ENCODE data around the gene LCORL.
"Not testable (repeated sequence)": the region's sequence is repeated elsewhere in the genome, so short reads cannot be mapped to it uniquely, and the experiment has no call there.

Gene LCORL

DNA sequence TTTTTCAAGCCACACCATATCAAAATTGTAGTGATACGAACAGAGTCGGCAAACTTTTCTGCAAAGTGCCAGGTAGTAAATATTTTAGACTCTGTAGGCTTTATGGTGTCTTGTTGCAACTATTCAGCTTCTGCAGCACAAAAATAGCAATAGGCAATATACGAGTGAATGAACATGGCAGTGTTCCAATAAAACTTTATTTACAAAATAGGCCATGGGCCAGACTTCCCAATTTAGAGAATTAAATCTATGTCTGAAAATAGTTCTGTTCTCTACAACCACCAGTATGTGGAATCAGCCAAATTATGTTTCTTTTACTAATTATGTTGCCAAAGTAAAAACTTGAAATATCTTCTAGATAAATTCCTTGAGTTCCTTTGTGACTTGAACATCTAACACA is 154.3 kb downstream of the LCORL start:
- no peaks in the 10 kb centered on the region for H3K4me1 Mint-ChIP-seq
- H3K4me3 Mint-ChIP-seq: no peak overlapping the region
- no peak for ATAC-seq
- no peaks in the 10 kb centered on the region for H3K27me3 Mint-ChIP-seq
- H3K27ac Mint-ChIP-seq: no peak overlapping the region
- H3K36me3 Mint-ChIP-seq: peaks cover 30% of the 10 kb centered on the region
- peaks cover 6% of the 10 kb centered on the region for H3K9me3 Mint-ChIP-seq

DNA sequence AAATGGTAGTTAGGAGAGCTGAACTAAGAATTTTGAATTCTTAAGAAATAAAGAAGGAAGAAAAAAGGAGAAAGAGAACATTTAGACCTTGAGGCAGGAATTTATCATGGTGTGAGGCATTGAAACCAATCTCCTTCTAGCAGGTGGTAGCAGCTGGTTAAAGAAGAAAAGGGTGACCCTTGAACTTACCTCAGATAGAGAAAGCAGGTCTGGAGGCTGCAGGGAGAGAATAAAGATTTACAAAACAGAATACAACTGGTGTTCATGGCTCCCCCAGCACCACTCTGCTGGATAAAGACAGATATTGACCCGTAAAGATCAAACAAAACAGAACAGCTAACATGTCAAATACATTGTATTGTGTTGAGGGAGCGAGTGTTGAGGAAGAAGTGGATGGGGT is 154.7 kb downstream of the LCORL start:
- no peak overlapping the region for H3K27ac Mint-ChIP-seq
- no peaks in the 10 kb centered on the region for H3K27me3 Mint-ChIP-seq
- peaks cover 35% of the 10 kb centered on the region for H3K36me3 Mint-ChIP-seq
- ATAC-seq: no peak
- no peak overlapping the region for H3K4me3 Mint-ChIP-seq
- no peaks in the 10 kb centered on the region for H3K4me1 Mint-ChIP-seq
- H3K9me3 Mint-ChIP-seq: peaks cover 11% of the 10 kb centered on the region

DNA sequence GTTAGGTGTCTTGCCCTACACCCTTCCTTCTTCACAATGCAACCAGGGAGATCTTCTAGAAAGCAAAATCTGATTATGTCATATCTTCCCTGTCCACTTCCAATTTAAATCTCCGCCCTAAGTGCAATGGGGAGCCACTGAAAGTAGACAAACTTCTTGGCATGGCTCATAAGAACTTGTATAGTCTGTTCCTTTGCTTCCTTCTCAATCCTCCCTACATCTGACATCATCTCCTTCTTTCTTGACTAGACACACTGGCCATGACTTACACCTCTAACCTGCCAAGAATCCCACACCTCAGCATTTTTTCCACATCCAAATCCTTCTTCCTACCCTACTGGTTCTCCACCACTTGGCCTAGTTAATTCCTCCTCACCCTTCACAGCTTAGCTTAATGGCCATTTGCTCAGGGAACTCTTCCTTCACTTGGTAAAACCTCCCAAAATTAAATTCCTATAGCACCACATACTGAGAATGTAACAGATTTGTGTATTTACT is 155.6 kb downstream of the LCORL start:
- H3K27me3 Mint-ChIP-seq: no peaks in the 10 kb centered on the region
- H3K4me3 Mint-ChIP-seq: no peak overlapping the region
- peaks cover 39% of the 10 kb centered on the region for H3K36me3 Mint-ChIP-seq
- H3K4me1 Mint-ChIP-seq: no peaks in the 10 kb centered on the region
- peaks cover 13% of the 10 kb centered on the region for H3K9me3 Mint-ChIP-seq
- H3K27ac Mint-ChIP-seq: no peak overlapping the region
- ATAC-seq: no peak

DNA sequence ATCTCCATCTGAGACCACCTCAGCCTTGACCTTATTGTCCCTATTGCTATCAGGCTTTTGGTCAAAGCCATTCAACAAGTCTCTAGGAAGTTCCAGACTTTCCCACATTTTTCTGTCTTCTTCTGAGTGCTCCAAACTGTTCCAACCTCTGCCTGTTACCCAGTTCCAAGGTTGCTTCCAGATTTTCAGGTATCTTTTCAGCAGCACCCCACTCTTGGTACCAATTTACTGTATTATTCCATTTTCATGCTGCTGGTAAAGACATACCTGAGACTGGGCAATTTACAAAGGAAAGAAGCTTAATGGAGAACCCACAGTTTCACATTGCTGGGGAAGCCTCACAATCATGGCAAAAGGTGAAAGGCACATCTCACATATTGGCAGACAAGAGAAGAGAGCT is 159.6 kb downstream of the LCORL start:
- H3K27ac Mint-ChIP-seq, ATAC-seq, H3K4me1 Mint-ChIP-seq, H3K4me3 Mint-ChIP-seq, H3K27me3 Mint-ChIP-seq: not testable (repeated sequence)
- H3K36me3 Mint-ChIP-seq: peaks cover 49% of the 10 kb centered on the region
- H3K9me3 Mint-ChIP-seq: peaks cover 17% of the 10 kb centered on the region

DNA sequence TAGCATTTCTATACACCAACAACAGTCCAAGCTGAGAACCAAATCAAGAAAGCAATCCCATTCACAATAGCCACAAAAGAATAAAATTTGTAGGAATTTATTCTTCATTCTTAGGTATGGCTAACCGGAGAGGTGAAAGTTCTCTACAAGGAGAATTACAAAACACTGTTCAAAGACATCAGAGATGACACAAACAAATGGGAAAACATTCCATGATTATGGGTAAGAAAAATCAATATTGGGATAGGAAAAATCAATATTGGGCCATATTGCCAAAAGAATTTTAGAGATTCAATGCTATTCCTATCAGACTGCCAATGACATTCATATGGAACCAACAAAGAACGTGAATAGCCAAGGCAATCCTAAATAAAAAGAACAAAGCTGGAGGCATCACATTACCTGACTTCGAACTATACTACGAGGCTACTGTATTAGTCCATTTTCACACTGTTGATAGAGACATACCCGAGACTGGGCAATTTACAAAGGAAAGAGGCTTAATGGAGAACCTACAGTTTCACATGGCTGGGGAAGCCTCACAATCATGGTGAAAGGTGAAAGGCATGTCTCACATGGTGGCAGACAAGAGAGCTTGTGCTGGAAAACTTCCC is 161.7 kb downstream of the LCORL start:
- Mint-ChIP-seq H3K4me3 (no peak overlapping the region), H3K27me3 (no peaks in the 10 kb centered on the region), H3K9me3 (peaks cover 17% of the 10 kb centered on the region), H3K27ac (no peak overlapping the region), H3K4me1 (no peaks in the 10 kb centered on the region), H3K36me3 (peaks cover 41% of the 10 kb centered on the region)
- no peak for ATAC-seq

DNA sequence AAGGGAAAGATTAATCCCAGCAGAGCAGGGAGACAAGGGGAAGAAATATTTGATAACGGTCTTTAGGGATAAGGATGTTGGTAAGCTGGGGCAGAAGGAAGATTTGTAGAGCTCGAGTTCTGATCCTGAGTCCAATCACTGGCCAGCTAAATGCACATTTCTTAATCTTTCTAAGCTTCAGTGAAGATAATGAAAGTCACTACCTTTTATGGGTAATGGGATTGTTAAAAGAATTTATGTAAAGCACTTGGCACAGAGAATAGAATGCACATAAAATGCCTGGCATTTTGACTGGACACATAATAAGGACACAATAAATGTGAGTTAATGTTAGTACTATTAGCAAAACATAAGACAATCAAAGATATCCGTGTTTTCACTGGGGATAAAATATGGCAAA is 167.5 kb downstream of the LCORL start:
- peaks cover 4% of the 10 kb centered on the region for H3K9me3 Mint-ChIP-seq
- H3K27me3 Mint-ChIP-seq: no peaks in the 10 kb centered on the region
- H3K27ac Mint-ChIP-seq: no peak overlapping the region
- H3K4me3 Mint-ChIP-seq: no peak overlapping the region
- H3K36me3 Mint-ChIP-seq: peaks cover 14% of the 10 kb centered on the region
- no peak for ATAC-seq
- no peaks in the 10 kb centered on the region for H3K4me1 Mint-ChIP-seq

DNA sequence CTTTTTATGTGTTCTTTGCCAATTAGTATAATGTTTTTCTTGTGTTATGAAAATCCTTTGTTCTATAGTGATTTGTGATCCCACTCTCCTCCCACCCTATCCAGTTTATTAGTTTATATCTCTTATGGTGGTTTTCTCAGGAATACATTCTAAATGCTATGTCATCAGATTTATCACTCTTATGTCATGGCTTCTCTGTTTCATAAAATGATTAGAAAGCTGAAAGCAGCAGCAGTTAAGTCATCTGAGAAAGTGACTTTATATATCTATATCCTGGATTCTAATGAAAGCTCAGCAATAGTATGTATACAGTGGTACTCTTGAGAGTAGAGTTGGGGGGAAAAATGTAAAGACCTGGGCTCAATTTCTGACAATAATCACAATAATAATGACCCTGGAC is 169.6 kb downstream of the LCORL start:
- H3K4me3 Mint-ChIP-seq: no peak overlapping the region

DNA sequence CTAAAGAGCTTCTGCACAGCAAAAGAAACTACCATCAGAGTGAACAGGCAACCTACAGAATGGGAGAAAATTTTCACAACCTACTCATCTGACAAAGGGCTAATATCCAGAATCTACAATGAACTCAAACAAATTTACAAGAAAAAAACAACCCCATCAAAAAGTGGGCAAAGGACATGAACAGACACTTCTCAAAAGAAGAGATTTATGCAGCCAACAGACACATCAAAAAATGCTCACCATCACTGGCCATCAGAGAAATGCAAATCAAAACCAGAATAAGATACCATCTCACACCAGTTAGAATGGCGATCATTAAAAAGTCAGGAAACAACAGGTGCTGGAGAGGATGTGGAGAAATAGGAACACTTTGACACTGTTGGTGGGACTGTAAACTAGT is 171.3 kb downstream of the LCORL start:
- H3K36me3 Mint-ChIP-seq, H3K4me3 Mint-ChIP-seq, ATAC-seq, H3K27ac Mint-ChIP-seq, H3K9me3 Mint-ChIP-seq, H3K4me1 Mint-ChIP-seq, H3K27me3 Mint-ChIP-seq: not testable (repeated sequence)

More for the DNA sequence above, 169.6 kb downstream of the LCORL start:
- no peaks in the 10 kb centered on the region for H3K27me3 Mint-ChIP-seq
- H3K27ac Mint-ChIP-seq: no peak overlapping the region
- H3K36me3 Mint-ChIP-seq: peaks cover 4% of the 10 kb centered on the region
- H3K4me1 Mint-ChIP-seq: no peaks in the 10 kb centered on the region
- no peak for ATAC-seq
- H3K9me3 Mint-ChIP-seq: no peaks in the 10 kb centered on the region

DNA sequence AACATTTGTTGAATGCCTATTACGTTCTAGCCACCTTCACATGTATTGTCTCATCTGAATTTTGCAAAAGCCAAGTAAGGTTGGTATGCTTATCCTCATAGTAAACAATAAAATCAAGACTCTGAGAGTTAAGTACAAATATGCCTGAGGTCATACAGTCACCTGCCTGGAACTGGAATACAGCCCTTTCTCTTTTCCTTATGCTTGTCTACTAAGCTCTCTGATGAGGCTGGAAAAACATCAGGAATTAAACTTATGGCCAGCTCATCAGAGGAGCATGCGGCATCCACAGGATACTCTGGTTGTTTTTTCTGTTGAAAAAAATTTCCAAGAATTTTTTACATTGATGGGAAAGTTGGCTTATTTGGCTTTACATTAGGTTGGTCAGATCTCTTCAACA is 175.3 kb downstream of the LCORL start:
- Mint-ChIP-seq H3K36me3 (peaks cover 4% of the 10 kb centered on the region), H3K4me1 (no peaks in the 10 kb centered on the region), H3K27me3 (no peaks in the 10 kb centered on the region), H3K27ac (no peak overlapping the region), H3K9me3 (no peaks in the 10 kb centered on the region), H3K4me3 (no peak overlapping the region)
- no peak for ATAC-seq

DNA sequence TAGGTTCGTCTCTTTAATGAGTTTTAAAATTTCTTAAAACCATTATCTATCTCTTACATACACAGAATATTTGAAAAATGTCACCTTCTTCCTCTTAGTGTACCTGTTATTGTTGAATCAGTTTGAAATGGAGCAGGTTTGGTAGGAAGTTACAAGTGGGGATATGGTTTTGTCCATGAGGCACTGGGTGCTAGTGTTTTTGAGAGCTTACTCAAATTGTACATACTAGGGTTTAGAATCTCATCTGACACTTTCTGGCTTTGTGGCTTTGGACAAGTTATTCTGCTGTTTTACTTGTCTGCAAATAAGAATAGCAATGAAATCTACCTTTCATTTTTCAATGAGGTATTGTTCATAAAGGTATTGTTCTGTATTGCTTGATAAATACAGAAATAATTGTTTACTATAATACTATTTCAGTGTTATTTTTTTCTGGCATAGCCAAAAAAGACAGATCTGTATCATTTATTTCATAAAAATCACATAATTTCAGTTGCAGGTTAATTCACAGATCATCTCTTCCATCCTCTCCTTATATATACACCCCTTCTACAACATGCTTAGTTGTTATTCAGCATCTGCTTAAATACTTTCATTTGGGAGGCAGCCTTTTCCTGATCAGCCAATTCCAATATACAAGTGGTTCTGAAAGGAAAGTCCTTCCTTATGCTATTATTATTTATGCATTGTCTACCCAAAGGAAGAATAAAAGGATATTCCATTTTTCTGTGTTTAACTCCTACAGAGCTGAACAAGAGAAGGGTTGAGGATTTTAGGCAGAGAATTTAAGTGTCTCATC is 197.5 kb downstream of the LCORL start:
- no peaks in the 10 kb centered on the region for H3K36me3 Mint-ChIP-seq
- no peak overlapping the region for H3K4me3 Mint-ChIP-seq
- no peaks in the 10 kb centered on the region for H3K27me3 Mint-ChIP-seq

DNA sequence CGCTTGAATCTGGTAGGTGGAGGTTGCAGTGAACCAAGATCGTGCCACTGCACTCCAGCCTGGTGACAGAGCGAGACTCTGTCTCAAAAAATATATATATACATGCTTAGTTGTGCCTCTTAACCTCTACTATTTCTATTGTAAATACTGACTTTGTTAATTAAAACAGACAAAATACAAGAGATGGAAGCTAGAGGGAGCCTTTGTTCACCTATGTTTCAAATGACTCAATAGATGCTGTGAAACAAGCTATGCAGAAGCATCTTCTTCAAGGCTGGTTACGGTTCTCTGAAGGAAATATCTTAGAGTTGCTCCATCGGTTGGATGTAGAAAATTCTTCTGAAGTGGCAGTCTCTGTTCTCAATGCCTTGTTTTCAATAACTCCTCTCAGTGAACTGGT is 204.5 kb downstream of the LCORL start:
- Mint-ChIP-seq H3K4me1 (peaks cover 11% of the 10 kb centered on the region), H3K27ac (no peak overlapping the region), H3K4me3 (no peak overlapping the region), H3K9me3 (no peaks in the 10 kb centered on the region), H3K36me3 (no peaks in the 10 kb centered on the region), H3K27me3 (no peaks in the 10 kb centered on the region)
- ATAC-seq: no peak

More for the DNA sequence above, 197.5 kb downstream of the LCORL start:
- no peaks in the 10 kb centered on the region for H3K4me1 Mint-ChIP-seq
- H3K27ac Mint-ChIP-seq: no peak overlapping the region
- H3K9me3 Mint-ChIP-seq: no peaks in the 10 kb centered on the region
- ATAC-seq: no peak

DNA sequence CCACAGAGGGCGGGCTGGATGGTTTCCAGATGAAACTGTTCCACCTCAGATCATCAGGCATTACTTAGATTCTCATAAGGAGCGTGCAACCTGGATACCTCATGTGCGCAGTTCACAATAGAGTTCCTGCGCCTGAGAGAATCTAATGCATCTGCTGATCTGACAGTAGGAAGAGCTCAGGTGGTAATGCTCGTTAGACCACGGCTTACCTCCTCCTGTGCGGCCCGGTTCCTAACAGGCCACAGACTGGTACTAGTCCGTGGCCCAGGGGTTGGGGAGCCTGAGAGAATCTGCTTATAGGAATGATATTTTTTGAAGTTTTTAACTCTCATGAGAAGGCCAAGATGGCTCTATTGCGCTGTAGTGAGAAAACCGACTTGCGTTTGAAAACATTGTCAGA is 205.4 kb downstream of the LCORL start:
- Mint-ChIP-seq H3K27me3 (no peaks in the 10 kb centered on the region), H3K4me3 (no peak overlapping the region), H3K9me3 (no peaks in the 10 kb centered on the region), H3K36me3 (no peaks in the 10 kb centered on the region), H3K4me1 (peaks cover 20% of the 10 kb centered on the region), H3K27ac (no peak overlapping the region)
- ATAC-seq: no peak

DNA sequence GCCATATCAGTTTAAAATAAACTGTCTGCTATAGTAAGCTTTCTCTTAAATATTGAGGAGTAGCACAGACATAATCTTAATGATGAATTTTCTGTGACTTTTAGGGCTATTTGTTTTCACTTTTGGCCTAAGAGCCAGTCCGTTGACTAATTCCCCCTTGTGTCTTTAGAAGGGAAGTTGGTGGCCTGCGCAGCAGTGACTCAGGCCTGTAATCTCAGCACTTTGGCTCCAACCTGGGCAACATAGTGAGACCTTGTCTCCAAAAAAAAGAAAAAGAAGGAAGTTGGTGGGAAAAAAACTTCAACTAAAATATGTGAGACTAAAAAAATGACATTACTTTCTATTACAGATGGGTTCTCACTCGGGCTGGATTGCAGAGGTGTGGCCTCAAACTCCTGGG is 207.4 kb downstream of the LCORL start:
- Mint-ChIP-seq H3K27ac (no peak overlapping the region), H3K9me3 (no peaks in the 10 kb centered on the region), H3K4me3 (no peak overlapping the region), H3K36me3 (no peaks in the 10 kb centered on the region), H3K4me1 (peaks cover 37% of the 10 kb centered on the region), H3K27me3 (no peaks in the 10 kb centered on the region)
- ATAC-seq: no peak

DNA sequence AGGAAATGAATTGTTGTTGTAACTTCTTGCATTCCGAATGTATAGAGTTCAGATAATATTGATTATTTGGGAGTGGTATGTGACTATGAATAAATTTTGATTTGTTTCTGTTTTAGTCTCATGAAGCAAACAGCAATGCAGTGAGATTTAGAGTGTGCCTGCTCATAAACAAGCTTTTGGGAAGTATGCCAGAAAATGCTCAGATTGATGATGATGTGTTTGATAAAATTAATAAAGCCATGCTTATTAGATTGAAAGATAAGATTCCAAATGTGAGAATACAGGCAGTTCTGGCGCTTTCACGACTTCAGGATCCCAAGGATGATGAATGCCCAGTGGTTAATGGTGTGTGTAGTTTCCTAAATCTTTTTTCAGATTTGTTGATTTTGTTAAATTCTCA is 208.8 kb downstream of the LCORL start:
- no peak overlapping the region for H3K27ac Mint-ChIP-seq
- no peak for ATAC-seq
- no peaks in the 10 kb centered on the region for H3K27me3 Mint-ChIP-seq
- H3K9me3 Mint-ChIP-seq: no peaks in the 10 kb centered on the region
- H3K36me3 Mint-ChIP-seq: peaks cover under 1% of the 10 kb centered on the region
- peaks cover 50% of the 10 kb centered on the region for H3K4me1 Mint-ChIP-seq
- H3K4me3 Mint-ChIP-seq: no peak overlapping the region

DNA sequence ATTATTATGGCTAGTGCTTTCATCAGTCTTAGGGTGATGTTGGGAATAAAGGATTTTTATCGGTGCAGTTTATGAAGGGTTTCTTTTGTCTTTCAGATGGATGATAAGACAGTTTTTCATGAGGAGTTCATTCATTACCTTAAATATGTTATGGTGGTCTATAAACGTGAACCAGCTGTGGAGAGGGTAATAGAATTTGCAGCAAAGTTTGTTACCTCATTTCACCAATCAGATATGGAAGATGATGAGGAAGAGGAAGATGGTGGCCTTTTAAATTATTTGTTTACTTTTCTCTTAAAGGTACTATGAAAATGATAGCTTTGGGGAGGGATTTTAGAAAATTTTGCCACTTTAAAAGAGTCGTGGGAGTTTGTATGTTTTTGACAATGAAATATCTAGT is 209.4 kb downstream of the LCORL start:
- Mint-ChIP-seq H3K27me3 (no peaks in the 10 kb centered on the region), H3K9me3 (no peaks in the 10 kb centered on the region), H3K27ac (no peak overlapping the region), H3K4me1 (peaks cover 50% of the 10 kb centered on the region), H3K36me3 (peaks cover 6% of the 10 kb centered on the region), H3K4me3 (peak overlapping the region; percentile 38)
- no peak for ATAC-seq

DNA sequence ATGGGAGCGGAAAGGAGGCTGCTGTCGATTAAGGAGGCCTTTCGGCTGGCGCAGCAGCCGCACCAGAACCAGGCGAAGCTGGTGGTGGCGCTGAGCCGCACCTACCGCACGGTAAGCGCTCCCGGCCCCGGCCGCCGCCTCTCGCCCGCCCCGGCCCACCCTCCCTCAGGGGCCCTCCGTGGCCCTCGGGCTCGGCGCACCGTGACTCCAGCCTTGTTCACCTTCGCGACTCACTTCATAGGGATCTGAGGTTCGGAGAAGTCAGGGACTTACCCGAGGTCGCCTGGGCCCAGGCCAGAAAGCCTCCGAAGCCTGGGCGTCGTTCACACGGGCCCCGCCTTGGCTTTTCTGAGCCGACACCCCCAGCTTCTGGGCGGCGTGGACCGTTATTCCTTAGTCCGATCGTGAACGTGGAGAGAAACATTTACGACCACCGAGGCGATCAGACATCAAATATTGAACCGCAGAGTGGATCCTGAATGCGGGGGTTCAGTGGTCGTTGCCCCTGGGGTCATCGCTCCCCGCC is 210.4 kb downstream of the LCORL start:
- Mint-ChIP-seq H3K9me3 (no peaks in the 10 kb centered on the region), H3K4me1 (peaks cover 59% of the 10 kb centered on the region), H3K4me3 (peak overlapping the region; percentile 94), H3K27ac (peak overlapping the region; percentile 98), H3K27me3 (no peaks in the 10 kb centered on the region), H3K36me3 (peaks cover 6% of the 10 kb centered on the region)
- peak; percentile 37 for ATAC-seq

Measured in stimulated activated memory B cell treated with anti-CD40 and anti-IgM and Interleukin-4, amounts not matched to agents 10 μg/mL and 1 μg/mL and 100 μg/mL, for 72 hours (primary cell).